ENCODE results near the gene STMN3. TPM values are rescaled to one million over a fixed set of nuclear protein-coding genes. Genes with fewer than 3 reads are reported as not detected.
"Not testable (repeated sequence)": the region's sequence is repeated elsewhere in the genome, so short reads cannot be mapped to it uniquely, and the experiment has no call there.

The STMN3 gene
- total RNA-seq, 2 donors from 2014 or later = 21.2 to 24.5 TPM

DNA sequence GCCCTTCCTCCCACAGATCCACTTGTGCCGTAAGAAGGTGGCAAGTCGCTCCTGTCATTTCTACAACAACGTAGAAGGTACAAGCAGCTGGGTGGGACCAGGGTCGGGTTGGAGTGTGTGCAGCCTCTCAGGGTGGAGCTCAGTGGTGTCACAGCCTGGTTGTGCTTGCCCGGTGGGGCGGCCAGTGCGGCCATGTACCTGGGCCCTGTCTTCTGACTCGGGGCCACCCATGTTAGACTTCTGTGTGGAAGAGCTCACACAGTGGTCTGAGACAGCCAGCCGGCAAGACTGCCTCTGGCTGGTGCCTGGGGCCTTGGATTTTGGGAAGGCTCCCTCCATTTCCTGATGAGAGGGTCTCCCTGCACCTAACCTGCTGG is 9.6 kb upstream of the STMN3 start:
- Histone ChIP-seq H3K9me3 (no peaks in the 10 kb centered on the region), H3K27ac (no peak overlapping the region), H3K36me3 (peaks cover 5 to 9% of the 10 kb centered on the region in 2 donors), H3K4me3 (no peak overlapping the region), H3K4me1 (replicated peaks) (peaks cover 6% of the 10 kb centered on the region), H3K27me3 (replicated peaks; ENCODE audit: insufficient read depth) (no peaks in the 10 kb centered on the region)
- no peak for DNase-seq (ENCODE audit: low spot score)
- 92% methylated on average over 9 of the region's 9 CpGs for WGBS
- intact Hi-C loops (cut with DNase I) = no loop called here
- TF ChIP-seq POLR2AphosphoS5 (IDR thresholded peaks at IDR 0.05) (no peak), POLR2A (IDR thresholded peaks at IDR 0.05) (no peak)
- TF ChIP-seq, protein P1, sequence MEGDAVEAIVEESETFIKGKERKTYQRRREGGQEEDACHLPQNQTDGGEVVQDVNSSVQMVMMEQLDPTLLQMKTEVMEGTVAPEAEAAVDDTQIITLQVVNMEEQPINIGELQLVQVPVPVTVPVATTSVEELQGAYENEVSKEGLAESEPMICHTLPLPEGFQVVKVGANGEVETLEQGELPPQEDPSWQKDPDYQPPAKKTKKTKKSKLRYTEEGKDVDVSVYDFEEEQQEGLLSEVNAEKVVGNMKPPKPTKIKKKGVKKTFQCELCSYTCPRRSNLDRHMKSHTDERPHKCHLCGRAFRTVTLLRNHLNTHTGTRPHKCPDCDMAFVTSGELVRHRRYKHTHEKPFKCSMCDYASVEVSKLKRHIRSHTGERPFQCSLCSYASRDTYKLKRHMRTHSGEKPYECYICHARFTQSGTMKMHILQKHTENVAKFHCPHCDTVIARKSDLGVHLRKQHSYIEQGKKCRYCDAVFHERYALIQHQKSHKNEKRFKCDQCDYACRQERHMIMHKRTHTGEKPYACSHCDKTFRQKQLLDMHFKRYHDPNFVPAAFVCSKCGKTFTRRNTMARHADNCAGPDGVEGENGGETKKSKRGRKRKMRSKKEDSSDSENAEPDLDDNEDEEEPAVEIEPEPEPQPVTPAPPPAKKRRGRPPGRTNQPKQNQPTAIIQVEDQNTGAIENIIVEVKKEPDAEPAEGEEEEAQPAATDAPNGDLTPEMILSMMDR (IDR thresholded peaks at IDR 0.05) = no peak

- TF ChIP-seq, protein P1 (IDR thresholded peaks at IDR 0.05) = no peak
- TF ChIP-seq POLR2AphosphoS5 (IDR thresholded peaks at IDR 0.05) (no peak), POLR2A (IDR thresholded peaks at IDR 0.05) (no peak)
- Histone ChIP-seq H3K36me3 (peaks cover 3 to 5% of the 10 kb centered on the region in 2 donors), H3K27me3 (replicated peaks; ENCODE audit: insufficient read depth) (no peaks in the 10 kb centered on the region), H3K4me3 (no peak overlapping the region), H3K9me3 (no peaks in the 10 kb centered on the region), H3K4me1 (replicated peaks) (peaks cover 6% of the 10 kb centered on the region), H3K27ac (no peak overlapping the region)
- whole genome bisulfite sequencing = 95% methylated on average over 28 of the region's 33 CpGs
- DNase-seq (ENCODE audit: low spot score) = no peak
- intact Hi-C loops (cut with DNase I) = no loop called here
Observed at GRCh38 chr20:63661959-63662812, 9.0 kb upstream of the STMN3 start.

- peaks cover 0 to 5% of the 10 kb centered on the region in 2 donors for H3K36me3 ChIP-seq
- no peaks in the 10 kb centered on the region for H3K27me3 ChIP-seq (replicated peaks; ENCODE audit: insufficient read depth)
- TF ChIP-seq POLR2A (IDR thresholded peaks at IDR 0.05) (no peak), POLR2AphosphoS5 (IDR thresholded peaks at IDR 0.05) (no peak)
- TF ChIP-seq, protein P1 (IDR thresholded peaks at IDR 0.05) = no peak
- H3K4me3 ChIP-seq = no peak overlapping the region
- H3K27ac ChIP-seq = no peak overlapping the region
- no peaks in the 10 kb centered on the region for H3K9me3 ChIP-seq
- intact Hi-C loops (cut with DNase I) = no loop called here
- H3K4me1 ChIP-seq (replicated peaks) = peaks cover 6% of the 10 kb centered on the region
- no peak for DNase-seq (ENCODE audit: low spot score)
- 93% methylated on average over 22 of the region's 22 CpGs for WGBS
Observed at GRCh38 chr20:63661108-63661507, 7.9 kb upstream of the STMN3 start.

- DNase-seq (ENCODE audit: low spot score) = no peak
- H3K27me3 ChIP-seq (replicated peaks; ENCODE audit: insufficient read depth) = no peaks in the 10 kb centered on the region
- intact Hi-C loops (cut with DNase I) = no loop called here
- TF ChIP-seq POLR2AphosphoS5 (IDR thresholded peaks at IDR 0.05) (no peak), POLR2A (IDR thresholded peaks at IDR 0.05) (no peak)
- TF ChIP-seq, protein P1 (IDR thresholded peaks at IDR 0.05) = no peak
- H3K27ac ChIP-seq = no peak overlapping the region
- H3K36me3 ChIP-seq = peaks cover 0 to 5% of the 10 kb centered on the region in 2 donors
- H3K4me1 ChIP-seq (replicated peaks) = peaks cover 6% of the 10 kb centered on the region
- 90% methylated on average over 8 of the region's 8 CpGs for WGBS
- H3K4me3 ChIP-seq = no peak overlapping the region
- H3K9me3 ChIP-seq = no peaks in the 10 kb centered on the region
Observed at GRCh38 chr20:63660622-63661021, 7.4 kb upstream of the STMN3 start.

DNA sequence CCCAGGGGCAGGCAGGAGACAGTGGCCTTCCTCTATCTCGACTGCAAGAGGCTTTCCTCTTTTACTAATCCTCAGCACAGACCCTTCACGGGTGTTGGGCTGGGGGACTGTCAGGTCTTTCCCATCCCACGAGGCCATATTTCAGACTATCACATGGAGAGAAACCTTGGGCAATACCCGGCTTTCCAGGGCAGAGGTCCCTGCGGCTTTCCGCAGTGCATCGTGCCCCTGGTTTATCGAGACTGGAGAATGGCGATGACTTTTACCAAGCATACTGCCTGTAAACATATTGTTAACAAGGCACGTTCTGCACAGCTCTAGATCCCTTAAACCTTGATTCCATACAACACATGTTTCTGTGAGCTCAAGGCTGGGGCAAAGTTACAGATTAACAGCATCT is 7.0 kb upstream of the STMN3 start:
- 90% methylated on average over 10 of the region's 10 CpGs for WGBS
- intact Hi-C loops (cut with DNase I); DNase-seq (ENCODE audit: low spot score): not testable (repeated sequence)

More for the DNA sequence above, 7.0 kb upstream of the STMN3 start:
- H3K4me3 ChIP-seq; H3K36me3 ChIP-seq; H3K27ac ChIP-seq; H3K4me1 ChIP-seq (replicated peaks); H3K27me3 ChIP-seq (replicated peaks; ENCODE audit: insufficient read depth); H3K9me3 ChIP-seq: not testable (repeated sequence)
